Stimulated activated CD4-positive, alpha-beta T cell treated with anti-CD3 and anti-CD28 coated beads, Interleukin-12 subunit alpha, Interleukin-12 subunit beta, amount 100 ng/mL, for 4 hours (primary cell): ENCODE results near the gene UBALD2.
A peak's percentile ranks its signal among the peaks of the same experiment; 100 is the strongest.
"Not testable (repeated sequence)": the region's sequence is repeated elsewhere in the genome, so short reads cannot be mapped to it uniquely, and the experiment has no call there.

ENCODE experiments used
- DNase-seq: peaks from one replicate; pipeline ENCODE4 v3.0.0-alpha.2; 2020

Gene UBALD2

DNA sequence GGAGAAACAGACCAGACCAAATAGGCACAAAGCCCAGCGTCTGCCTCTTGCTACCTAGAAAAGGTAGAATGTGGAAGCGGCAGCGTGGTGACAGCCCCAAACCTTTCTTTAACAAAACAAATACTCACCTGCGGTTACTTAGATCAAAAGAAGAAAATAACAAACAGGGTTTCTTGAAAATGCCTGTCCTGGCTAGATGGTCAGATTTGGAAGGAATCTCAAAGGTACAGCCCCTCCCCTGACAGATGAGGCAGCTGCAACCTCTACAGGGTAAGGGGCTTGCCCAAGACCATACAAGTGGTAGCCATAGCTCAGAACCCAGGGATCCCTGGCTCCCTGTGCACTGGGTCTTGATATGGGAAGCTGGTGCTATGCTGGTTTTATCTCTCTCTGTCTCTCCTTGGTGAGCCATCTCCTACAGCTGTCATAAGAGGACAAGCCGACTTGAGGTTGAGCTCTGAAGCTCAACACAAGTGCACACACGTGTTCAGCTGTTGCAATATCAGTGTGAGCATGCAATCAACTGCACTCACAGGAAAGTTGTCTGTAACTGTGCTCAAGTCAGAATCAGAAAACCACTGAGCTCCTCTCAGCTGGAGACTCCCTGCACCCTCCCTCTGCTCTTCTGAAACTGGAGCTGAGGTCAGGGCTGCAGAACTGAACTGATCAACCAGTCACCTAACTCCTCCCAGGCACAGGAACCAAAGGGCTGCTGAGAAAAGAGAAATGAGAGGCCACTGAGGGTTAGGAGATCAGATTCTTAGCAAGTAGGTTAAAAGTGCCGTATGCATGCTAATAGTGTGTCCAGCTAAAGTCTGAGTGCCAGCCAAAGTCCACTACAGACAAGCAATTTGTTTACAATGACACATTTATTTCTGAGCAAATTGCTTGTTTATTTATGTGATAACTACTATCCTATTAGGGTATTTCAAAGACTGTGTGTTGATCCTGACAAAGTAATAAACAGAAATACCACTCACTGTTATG lies 18.8 kb upstream of the UBALD2 start:
- peak; percentile 16 for DNase-seq

DNA sequence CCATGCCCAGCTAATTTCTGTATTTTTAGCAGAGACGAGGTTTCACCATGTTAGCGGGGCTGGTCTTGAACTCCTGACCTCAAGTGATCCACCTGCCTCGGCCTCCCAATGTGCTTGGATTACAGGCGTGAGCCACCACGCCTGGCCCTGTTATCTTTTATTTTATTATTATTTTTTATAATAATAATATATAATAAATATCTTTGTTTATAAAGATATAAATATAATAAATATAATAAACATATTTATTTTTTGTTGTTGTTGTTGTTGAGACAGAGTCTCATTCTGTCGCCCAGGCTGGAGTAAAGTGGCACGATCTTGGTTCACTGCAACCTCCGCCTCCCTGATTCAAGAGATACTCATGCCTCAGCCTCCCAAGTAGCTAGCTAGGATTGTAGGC lies 17.8 kb upstream of the UBALD2 start:
- no peak for DNase-seq

DNA sequence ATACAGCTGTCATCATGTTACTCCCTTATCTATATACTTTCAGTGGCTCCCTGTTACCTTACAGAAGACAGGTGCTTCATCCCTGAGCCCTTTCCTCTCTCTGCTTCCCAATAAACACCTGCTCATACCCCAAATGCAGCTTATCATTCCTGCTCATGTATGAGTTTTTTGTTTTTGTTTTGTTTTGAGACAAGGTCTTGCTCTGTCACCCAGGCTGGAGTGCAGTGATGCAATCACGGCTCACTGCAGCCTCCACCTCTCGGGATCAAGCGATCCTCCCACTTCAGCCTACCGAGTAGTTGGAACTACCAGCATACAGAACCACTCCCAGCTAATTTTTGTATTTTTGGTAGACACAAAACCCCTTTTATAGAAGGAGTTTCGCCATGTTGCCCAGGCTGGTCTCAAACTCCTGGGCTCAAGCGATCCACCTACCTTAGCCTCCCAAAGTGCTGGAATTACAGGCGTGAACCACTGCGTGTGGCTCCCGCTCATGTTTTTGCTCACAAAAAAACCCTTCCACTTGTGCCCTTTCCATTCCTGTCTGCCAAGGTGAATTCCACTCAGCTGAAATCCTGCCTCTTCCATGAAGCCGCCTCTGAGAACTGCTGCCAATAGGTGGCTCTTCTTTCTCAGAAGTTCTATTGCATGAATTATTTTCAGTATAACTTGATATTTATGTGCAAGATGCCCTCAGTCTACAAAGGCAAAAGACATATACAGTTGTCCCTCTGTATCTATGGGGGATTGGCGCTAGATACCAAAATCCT lies 16.9 kb upstream of the UBALD2 start:
- DNase-seq, result no peak

DNA sequence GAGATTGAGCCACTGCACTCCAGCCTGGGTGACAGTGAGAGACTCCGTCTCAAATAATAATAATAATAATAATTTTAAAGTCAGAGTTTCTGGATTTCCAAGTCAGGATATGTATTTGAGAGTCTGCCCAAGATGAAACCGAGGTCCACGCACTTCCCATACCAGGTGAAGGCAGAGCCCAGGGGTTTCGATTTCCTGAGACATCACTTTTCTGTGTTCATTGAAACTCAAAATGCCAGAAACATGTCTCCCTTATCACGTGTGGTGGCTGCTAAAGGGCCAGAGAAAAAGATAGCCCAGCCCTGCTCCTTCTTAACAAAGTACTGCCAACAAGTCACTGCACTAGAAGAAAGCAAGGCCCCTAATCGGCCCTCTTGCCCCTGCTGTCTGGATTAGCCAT lies 15.0 kb upstream of the UBALD2 start:
- no peak for DNase-seq

DNA sequence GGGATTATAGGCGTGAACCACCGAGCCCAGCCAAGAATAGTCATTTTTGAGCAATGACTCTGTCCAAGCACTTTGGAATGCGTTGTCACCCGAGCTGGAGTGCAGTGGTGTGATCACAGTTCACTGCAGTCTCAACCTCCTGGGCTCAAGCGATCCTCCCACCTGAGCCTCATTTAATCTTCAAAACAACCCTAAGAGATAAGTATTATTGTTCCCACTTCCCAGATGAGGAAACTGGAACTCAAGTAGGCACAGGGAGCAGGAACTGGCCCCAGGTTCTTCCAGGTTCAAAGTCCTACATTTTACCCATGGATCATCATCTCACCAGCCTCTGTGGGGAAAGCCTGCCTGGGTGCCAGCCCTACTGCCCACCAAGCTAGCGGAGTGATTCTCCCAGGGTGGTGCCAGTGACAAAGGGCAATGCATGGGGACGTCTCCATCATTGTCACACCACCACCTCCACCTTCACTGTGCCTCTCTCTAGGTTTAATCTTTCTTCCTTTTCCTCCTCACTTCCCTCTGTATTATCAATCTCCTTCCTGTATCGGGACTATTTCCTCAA lies 13.6 kb upstream of the UBALD2 start:
- no peak for DNase-seq

DNA sequence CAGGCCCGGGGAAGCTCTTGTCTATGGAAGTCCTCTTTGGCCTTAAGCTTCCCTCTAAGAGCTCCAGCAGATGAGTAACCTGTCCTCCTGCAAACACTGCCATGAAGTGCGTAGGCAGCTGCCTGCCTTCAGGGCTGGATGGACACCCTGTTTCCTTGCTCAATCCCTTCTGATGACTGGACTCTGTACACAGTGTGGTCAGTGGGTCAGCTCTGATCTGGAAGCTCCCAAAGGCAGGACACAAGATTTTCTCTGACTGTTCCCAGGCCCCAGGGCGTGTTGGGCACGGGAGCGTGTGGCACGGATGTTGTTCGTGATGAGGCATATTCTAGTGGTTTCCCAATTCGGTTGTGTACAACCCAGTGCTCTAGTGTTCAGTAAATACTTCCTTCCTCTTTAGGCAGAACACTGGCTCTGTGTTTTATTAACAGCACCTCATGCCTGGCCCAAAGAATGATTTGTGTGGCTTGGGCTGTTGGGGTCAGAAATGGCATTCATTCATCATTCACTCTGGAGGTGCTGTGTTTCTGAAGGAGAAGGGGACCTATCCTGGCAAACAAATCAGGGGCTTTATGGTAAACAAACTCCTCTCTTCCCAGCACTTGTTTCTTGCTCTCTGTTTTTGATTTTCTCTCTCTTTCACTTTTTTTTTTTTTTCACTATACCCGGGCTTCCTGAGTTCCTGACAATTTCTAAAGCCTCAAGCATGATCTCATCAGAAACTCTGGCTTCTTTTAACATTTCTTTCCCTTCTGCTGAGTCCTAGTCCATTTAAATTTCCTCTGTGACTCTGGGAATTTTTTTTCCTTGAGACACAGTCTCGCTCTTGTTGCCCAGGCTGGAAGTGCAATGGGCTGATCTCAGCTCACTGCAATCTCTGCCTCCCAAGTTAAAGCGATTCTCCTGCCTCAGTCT lies 12.9 kb upstream of the UBALD2 start:
- no peak for DNase-seq

DNA sequence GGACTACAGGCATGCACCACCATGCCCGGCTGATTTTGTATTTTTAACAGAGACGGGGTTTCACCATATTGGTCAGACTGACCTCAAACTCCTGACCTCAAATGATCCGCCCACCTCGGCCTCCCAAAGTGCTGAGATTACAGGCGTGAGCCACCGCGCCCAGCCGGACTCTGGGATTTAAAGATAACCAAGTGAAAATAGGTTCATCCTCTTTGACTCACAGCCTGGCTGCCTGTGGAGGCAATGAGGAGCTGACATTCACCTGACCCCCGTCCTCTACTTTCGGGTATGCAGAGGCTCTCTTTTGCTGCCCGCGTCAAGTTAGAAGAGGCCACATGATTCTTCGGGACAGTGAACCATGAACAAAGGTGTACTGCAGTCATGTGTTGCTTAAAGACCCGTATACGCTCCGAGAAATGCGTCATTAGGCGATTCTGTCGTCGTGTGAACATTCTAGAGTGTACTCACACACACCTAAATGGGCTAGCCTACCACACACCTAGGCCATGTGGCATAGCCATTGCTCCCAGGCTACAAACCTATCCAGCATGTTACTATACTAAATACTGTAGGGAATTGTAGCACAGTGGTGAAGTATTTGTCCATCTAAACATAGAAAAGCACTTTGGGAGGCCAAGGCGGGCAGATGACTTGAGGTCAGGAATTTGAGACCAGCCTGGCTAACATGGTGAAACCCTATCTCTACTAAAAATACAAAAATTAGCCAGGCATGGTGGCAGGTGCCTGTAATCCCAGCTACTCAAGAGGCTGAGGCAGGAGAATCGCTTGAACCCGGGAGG lies 12.0 kb upstream of the UBALD2 start:
- DNase-seq, result not testable (repeated sequence)

DNA sequence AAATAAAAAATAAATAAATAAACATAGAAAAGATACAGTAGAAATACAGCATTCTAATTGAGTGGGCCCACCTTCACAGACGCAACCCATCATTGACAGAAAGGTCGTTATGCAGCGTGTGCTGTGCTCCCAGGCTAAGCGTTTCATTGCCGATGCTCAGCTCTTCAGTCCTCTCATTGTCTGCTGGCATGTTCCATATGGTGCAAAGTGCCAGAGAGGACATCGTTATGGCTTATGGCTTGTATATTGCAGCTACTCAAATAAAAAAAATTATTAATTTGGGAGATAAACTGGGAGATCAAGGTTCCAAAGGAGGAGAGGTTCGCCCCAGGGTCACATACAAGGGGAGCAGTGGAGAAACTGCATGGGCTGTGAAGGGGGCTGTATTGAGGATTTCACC lies 11.3 kb upstream of the UBALD2 start:
- no peak for DNase-seq

DNA sequence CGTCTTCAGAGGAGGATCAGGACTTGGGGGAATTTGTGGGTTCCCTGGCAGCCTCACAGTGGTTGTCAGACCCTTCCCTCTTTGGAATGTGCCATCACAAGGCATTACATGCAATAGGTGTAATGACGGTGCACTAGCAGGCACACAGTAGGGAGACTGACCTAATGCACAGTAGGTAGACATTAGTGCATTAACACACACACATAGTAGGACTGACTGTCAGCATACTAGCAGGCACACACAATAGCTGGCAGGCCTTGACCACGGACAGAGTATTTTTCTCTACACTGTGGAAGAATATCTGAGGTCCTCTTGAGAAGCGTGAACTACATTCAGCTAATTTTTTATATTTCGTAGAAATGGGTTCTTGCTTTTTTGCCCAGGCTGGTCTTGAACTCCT lies 10.9 kb upstream of the UBALD2 start:
- no peak for DNase-seq

DNA sequence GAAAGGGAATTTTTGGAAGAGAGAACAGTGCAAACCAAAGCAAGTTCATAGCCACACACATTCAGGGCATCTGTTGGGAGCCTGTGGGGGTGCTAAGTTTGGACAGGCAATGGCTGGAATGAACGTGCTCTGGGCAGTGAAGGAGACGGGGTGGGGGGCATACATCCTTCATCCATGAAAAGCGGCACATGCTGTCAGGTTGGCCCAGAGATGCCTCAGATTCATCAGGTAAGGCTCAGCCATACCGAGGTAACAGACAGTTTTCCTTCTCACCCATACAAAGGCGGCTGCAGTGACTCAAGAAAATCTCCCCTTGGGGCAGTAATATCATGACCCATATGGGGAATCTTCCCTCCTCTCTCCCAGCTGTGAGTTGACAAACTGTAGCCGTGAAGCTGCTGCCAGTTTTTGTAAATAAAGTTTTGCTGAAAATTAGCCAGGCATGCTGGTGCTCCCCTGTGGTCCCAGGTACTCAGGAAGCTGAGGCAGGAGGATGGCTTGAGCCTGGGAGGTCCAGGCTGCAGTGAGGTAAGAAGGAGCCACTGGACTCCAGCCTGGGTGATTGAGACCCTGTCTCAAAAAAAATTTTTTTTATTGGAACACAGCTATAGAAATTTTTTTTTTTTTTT lies 9.2 kb upstream of the UBALD2 start:
- no peak for DNase-seq

DNA sequence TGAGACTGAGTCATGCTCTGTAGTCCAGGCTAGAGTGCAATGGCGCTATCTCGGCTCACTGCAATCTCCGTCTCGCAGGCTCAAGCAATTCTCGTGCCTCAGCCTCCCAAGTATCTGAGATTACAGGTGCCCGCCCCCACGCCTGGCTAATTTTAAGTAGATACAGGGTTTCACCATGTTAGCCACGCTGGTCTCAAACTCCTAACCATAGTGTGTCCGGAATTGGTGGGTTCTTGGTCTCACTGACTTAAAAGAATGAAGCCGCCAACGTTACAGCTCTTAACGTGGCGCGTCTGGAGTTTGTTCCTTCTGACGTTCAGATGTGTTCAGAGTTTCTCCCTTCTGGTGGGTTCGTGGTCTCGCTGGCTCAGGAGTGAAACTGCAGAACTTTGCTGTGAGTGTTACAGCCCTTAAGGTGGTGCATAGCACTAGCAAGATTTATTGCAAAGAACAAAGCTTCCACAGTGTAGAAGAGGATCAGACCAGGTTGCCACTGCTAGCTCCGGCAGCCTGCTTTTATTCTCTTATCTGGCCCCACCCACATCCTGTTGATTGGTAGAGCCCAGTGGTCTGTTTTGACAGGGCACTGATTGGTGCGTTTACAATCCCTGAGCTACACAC lies 8.6 kb upstream of the UBALD2 start:
- not testable (repeated sequence) for DNase-seq

DNA sequence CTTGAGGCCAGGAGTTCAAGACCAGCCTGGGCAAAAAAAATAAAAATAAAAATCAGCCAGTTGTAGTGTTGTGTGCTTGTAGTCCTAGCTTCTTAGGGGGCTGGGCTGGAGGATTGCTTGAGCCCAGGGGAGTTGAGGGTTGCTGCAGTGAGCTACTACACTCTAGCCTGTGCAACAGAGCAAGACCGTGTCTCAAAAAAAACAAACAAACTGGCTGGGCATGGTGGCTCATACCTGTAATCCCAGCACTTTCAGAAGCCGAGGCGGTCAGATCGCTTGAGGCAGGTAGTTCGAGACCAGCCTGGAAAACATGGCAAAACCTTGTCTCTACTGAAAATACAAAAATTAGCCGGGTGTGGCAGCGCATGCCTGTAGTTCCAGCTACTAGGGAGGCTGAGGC lies 4.9 kb upstream of the UBALD2 start:
- DNase-seq, result no peak

DNA sequence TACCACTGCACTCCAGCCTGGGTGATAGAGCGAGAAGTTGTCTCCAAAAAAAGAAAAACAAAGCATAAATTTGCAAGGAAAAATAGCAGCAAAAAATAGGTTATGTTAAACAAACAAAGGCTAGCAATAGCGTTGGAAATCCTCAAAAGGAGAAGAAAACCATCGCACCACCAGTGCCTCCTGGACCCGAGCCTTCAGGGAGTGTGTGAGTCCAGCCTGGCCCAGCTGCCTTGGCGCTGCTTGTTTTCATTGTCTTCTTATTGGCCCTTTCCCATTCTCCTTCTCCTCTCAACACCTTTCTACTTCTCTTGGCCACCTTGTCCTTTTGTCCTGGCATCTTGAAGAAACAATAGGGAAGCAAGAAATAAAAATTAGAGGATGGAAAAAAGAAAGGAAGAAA lies 4.5 kb upstream of the UBALD2 start:
- no peak for DNase-seq

DNA sequence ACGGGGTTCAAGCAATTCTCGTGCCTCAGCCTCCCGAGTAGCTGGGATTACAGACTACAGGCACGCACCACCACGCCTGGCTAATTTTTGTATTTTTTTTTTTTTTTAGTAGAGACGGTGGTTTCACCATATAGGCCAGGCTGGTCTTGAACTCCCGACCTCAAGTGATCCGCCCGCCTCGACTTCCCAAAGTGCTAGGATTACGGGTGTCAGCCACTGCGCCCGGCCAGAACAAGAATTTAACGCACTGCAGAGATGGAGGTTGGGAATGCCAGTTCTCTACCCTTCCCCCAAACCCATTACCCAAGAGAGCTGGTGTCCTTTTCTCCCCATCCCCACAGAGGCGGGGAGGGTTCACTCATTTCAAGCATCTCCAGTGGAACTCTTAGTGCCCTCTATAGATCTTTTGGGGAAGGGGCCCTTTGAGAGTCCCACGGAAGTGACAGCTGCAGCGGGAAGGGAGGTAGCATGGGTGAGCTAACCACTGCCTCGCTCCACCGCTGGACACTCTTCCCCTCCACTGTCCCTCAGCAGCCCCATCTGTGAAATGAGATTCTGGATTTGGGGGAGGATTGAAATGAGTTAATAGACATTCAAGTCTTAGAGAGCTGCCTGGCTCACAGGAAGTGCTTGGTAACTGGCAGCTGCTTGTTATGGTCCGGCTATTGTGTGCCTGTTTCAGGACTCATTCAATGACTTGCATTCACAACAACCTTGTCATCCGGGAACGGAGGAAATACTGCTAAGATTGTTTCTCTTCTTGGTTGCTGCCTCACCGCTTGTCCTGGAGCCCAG lies 3.5 kb upstream of the UBALD2 start:
- DNase-seq, result no peak

DNA sequence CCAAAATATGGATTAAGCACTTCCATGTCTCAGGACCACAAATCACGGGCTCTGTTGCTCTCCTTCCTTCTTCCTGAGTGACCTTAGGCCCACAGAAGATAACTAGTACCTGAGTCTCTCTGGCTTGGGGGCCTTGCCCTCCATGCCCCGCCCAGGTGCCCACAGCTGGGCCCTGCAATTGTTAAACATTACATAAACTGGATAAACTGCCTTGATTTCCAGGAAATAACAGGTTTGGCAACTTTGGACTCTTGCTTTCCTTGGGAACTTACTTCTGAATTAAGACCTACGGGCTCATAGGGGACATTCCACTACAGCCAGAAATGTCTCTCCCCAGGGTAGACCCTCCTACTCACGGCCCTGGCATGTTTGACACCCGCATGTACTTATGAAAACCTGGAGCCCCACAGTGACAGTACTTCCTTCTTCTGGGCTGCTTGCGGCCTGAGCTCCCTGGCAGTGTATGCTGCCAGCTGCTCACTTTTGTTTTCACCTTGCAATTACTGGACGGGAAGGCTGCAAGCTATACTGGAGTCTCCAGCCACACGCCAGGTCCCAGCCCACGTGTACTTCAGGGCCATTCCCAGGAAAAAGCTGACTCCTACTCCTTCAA lies 2.3 kb upstream of the UBALD2 start:
- no peak for DNase-seq

DNA sequence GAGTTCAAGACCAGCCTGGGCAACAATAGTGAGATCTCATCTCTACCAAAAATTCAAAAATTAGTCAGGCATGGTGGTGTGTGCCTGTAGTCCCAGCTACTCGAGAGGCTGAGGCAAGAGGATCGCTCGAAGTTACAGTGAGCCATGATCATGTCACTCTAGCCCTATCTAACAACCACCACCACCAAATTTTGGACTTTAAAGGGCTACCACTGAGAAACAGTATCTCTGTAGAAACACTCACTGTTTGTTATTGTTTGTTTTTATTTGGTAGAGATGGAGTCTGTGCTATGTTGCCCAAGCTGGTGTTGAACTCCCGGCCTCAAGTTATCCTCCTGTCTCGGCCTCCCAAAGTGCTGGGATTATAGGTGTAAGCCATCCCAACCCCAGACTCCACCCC lies 1.3 kb upstream of the UBALD2 start:
- no peak for DNase-seq

DNA sequence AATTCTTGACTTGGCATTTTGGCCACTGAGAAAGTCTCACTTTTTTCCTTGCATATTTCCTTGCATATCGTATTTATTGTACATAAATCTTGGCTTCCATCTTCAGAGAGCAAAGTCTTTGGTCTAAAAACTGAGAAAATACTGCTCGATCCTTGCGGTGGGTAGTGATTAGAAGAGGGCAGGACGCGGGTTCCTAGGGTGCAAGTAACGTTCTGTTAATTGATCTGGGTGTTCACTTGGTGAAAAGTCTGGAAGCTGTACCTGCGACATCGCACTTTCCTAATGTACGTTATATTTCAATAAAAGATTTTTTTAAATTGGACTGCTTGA lies 758 bp upstream of the UBALD2 start:
- no peak for DNase-seq

DNA sequence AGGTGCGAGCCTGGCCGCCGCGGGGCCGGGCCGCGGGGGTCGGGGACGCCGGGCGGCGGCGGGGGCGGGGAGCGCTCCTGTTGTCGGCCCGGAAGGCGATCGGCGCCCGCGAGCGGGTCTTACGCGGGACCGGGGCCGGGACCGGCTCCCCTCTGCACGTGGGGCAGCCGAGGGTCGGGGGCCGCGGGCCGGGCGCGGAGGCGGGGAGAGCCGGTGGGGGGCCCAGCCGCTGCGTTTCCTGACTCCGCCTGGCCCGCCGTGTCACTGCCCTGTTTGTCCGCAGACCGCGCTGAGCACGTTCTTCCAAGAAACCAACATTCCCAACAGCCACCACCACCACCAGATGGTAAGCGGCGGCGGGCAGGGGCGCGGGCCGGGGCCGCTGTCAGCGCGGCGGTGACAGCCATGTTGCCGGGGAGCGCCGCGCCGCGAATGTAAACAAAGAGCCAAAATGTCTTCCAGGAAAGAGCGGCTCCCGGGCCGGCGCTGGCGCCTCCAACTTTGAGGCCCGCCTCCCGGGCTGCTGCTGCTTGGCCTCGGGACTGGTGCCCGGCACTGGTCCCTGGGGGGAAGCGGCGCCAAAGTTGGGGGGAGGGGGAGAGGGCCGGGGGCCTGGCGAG lies 586 bp downstream of the UBALD2 start:
- DNase-seq, result peak; percentile 49
